SU-DHL-6 (cell line): ENCODE measurements around the gene ZBTB49.

Experiments used
- H2AFZ ChIP-seq: fragments of 200-600 bp; sonication (generic); 2 replicates; pipeline ENCODE4 v1.6.1; 2014; ENCODE audit warnings: low read depth, mild to moderate bottlenecking, moderate library complexity, mixed read lengths, antibody characterized with exemption, low read length; ENCODE audit not compliant: severe bottlenecking
- H3F3A ChIP-seq: fragments of 200-600 bp; shearing (Covaris generic); 2 replicates; pipeline ENCODE4 v1.6.0; 2016; ENCODE audit warnings: antibody characterized with exemption, mild to moderate bottlenecking; ENCODE audit not compliant: insufficient read depth
- H3K27ac ChIP-seq: fragments of 200-600 bp; sonication (generic); 2 replicates; pipeline ENCODE4 v1.5.1; 2016; ENCODE audit warnings: low read depth, mild to moderate bottlenecking, low read length, moderate library complexity, mixed read lengths
- H3K27me3 ChIP-seq: fragments of 200-600 bp; sonication (generic), shearing (Covaris generic); 2 replicates; pipeline ENCODE4 v1.6.0; 2014; ENCODE audit warnings: mild to moderate bottlenecking, low read length
- H3K36me3 ChIP-seq: fragments of 200-600 bp; sonication (generic); 2 replicates; pipeline ENCODE4 v1.6.1; 2014; ENCODE audit warnings: mild to moderate bottlenecking, low read length, mixed read lengths
- H3K4me2 ChIP-seq: fragments of 300-600, 200-600 bp; shearing (Covaris generic), sonication (generic); 2 replicates; pipeline ENCODE4 v1.6.0; 2014; ENCODE audit warnings: low read length, low read depth, mild to moderate bottlenecking; ENCODE audit not compliant: poor library complexity, severe bottlenecking
- H3K4me3 ChIP-seq: fragments of 200-600 bp; sonication (generic); 2 replicates; pipeline ENCODE4 v1.5.1; 2014; ENCODE audit warnings: antibody characterized with exemption, low read length, mild to moderate bottlenecking, mixed read lengths; ENCODE audit not compliant: insufficient read depth, poor library complexity, severe bottlenecking
- H3K79me2 ChIP-seq: fragments of 200-600 bp; sonication (generic); 2 replicates; pipeline ENCODE4 v1.6.1; 2014; ENCODE audit warnings: mild to moderate bottlenecking, low read length, moderate library complexity; ENCODE audit not compliant: insufficient read depth
- H3K9ac ChIP-seq: fragments of 200-600 bp; sonication (generic); 2 replicates; pipeline ENCODE4 v1.7.0; 2014; ENCODE audit warnings: mild to moderate bottlenecking, low read length
- H3K9me2 ChIP-seq: fragments of 200-600 bp; sonication (generic); replicated peaks from 2 replicates; pipeline ENCODE4 v1.6.1; 2014; ENCODE audit warnings: low read length; ENCODE audit not compliant: insufficient read depth
- H3K9me3 ChIP-seq: fragments of 200-600 bp; sonication (generic); 2 replicates; pipeline ENCODE4 v1.6.1; 2014; ENCODE audit warnings: low read length, mixed read lengths; ENCODE audit not compliant: insufficient read depth
- H4K20me1 ChIP-seq: fragments of 200-600 bp; sonication (generic); 2 replicates; pipeline ENCODE4 v1.6.1; 2014; ENCODE audit warnings: low read depth, mild to moderate bottlenecking, antibody characterized with exemption, low read length, moderate library complexity, mixed read lengths
- EZH2phosphoT487 ChIP-seq: fragments of 200-600 bp; sonication (generic), shearing (Covaris generic); conservative IDR thresholded peaks from 2 replicates; pipeline ENCODE4 v1.6.1; 2018; ENCODE audit warnings: mild to moderate bottlenecking, antibody characterized with exemption, low read length, moderate library complexity, mixed read lengths
- TF ChIP-seq, protein P1 (sequence below): fragments of 200-600 bp; sonication (generic); IDR thresholded peaks from one replicate; pipeline ENCODE4 v1.5.1; 2017; ENCODE audit warnings: antibody characterized with exemption, mild to moderate bottlenecking, low read length, moderate library complexity; ENCODE audit not compliant: insufficient read depth, poor library complexity, severe bottlenecking

Gene ZBTB49

DNA sequence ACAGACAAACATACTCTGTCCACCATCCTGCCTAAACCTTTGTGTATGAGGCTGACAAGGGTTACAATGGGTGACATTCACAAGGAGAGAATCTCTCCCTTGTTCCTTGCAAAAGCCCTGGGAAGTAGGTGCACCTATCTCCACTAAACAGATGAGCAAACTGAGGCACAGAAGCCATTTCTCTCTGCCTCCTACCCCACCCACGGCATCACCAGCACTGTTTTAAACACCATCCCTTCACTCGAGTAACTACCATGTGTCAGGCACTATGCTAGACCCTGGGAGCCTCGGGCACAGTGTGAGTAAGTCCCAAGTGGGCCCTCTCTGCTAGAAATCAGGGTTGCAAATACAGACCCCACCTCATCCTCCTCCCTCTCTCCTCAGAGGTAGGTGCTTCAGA is 996 bp upstream of the ZBTB49 start:
- no peaks in the 10 kb centered on the region for H3F3A ChIP-seq
- H3K9me3 ChIP-seq, result no peaks in the 10 kb centered on the region
- no peak overlapping the region for H2AFZ ChIP-seq
- no peaks in the 10 kb centered on the region for H3K27me3 ChIP-seq
- peak overlapping the region; percentile 97 for H3K4me3 ChIP-seq
- H3K9me2 ChIP-seq, result no peaks in the 10 kb centered on the region
- H4K20me1 ChIP-seq, result no peaks in the 10 kb centered on the region
- H3K9ac ChIP-seq, result peak overlapping the region; percentile 96
- H3K79me2 ChIP-seq, result peaks cover 81% of the 10 kb centered on the region
- H3K4me2 ChIP-seq, result peak overlapping the region; percentile 92
- 0 out of 2 replicates have a peak overlapping the region, but pooled peaks have one; percentile 43 for H3K27ac ChIP-seq
- peaks cover 5% of the 10 kb centered on the region; the same call in 1 of the 2 replicates for H3K36me3 ChIP-seq
- TF ChIP-seq, protein P1, sequence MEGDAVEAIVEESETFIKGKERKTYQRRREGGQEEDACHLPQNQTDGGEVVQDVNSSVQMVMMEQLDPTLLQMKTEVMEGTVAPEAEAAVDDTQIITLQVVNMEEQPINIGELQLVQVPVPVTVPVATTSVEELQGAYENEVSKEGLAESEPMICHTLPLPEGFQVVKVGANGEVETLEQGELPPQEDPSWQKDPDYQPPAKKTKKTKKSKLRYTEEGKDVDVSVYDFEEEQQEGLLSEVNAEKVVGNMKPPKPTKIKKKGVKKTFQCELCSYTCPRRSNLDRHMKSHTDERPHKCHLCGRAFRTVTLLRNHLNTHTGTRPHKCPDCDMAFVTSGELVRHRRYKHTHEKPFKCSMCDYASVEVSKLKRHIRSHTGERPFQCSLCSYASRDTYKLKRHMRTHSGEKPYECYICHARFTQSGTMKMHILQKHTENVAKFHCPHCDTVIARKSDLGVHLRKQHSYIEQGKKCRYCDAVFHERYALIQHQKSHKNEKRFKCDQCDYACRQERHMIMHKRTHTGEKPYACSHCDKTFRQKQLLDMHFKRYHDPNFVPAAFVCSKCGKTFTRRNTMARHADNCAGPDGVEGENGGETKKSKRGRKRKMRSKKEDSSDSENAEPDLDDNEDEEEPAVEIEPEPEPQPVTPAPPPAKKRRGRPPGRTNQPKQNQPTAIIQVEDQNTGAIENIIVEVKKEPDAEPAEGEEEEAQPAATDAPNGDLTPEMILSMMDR, result no peak
- no peak for TF ChIP-seq EZH2phosphoT487

DNA sequence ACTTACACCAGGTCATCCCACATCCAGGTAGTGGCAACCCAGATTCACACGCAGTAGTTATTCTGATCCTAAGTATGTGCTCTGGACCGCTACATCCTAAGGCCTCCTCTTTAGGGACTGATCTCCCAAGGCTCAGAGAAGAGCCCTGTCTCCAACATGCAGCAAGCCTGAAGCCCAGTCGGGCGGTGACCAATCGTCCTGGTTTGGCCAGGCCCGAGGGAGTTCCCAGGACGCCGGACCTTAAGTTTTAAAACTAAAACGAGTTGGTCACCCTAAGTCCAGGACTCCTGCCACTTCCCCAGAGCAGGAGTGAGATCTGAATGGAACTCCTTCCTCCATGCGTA is 482 bp upstream of the ZBTB49 start:
- no peaks in the 10 kb centered on the region for H3K27me3 ChIP-seq
- peak overlapping the region; percentile 43 for H2AFZ ChIP-seq
- H3K4me3 ChIP-seq, result peak overlapping the region; percentile 97
- H3F3A ChIP-seq, result no peaks in the 10 kb centered on the region
- H3K9me3 ChIP-seq, result no peaks in the 10 kb centered on the region
- TF ChIP-seq EZH2phosphoT487, result no peak
- TF ChIP-seq, protein P1, result no peak
- no peaks in the 10 kb centered on the region for H4K20me1 ChIP-seq
- peak overlapping the region; percentile 43 for H3K27ac ChIP-seq
- 0 out of 2 replicates have a peak, but pooled peaks cover 4% of the 10 kb centered on the region for H3K36me3 ChIP-seq
- H3K79me2 ChIP-seq, result peaks cover 83% of the 10 kb centered on the region
- H3K9me2 ChIP-seq, result no peaks in the 10 kb centered on the region
- H3K4me2 ChIP-seq, result peak overlapping the region; percentile 92
- peak overlapping the region; percentile 96 for H3K9ac ChIP-seq

DNA sequence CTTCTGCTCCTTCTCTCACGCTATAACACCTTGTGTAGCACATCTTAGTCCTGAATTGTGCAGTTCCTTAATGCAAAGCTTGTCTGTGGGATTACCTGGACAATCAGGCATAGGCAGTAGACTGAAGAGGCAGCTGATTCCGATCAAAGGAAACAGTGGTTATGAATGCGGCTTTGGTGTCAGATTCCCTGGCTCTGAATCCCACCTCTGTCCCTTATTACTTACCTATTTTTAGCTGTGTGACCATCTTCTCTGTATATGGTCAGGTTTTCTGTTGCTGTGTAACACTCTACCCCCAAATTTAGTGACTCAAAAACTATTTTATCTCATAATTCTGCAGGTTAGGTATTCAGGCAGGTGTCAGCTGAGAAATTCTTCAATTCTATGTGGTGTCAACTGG is 3.2 kb downstream of the ZBTB49 start:
- TF ChIP-seq, protein P1, result no peak
- no peak for TF ChIP-seq EZH2phosphoT487
- no peak overlapping the region for H3K27ac ChIP-seq
- no peak overlapping the region for H2AFZ ChIP-seq
- no peak overlapping the region for H3K4me3 ChIP-seq
- no peak overlapping the region for H3K9ac ChIP-seq
- H3K36me3 ChIP-seq, result no peaks in the 10 kb centered on the region; the same call in 1 of the 2 replicates
- no peaks in the 10 kb centered on the region for H3K9me3 ChIP-seq
- H4K20me1 ChIP-seq, result no peaks in the 10 kb centered on the region
- peaks cover 64% of the 10 kb centered on the region for H3K79me2 ChIP-seq
- no peaks in the 10 kb centered on the region for H3K27me3 ChIP-seq
- no peaks in the 10 kb centered on the region for H3F3A ChIP-seq
- no peak overlapping the region for H3K4me2 ChIP-seq
- H3K9me2 ChIP-seq, result no peaks in the 10 kb centered on the region
